HepG2 (cell line): ENCODE measurements around the gene TH. TPM values are rescaled to one million over a fixed set of nuclear protein-coding genes. Genes with fewer than 3 reads are reported as not detected.

ENCODE experiments used
- ARNT ChIP-seq: fragments of 450-650 bp; IDR thresholded peaks from 2 replicates; pipeline ENCODE4 v1.6.1; 2017
- CEBPG ChIP-seq: IDR thresholded peaks from 2 replicates; pipeline ENCODE4 v1.6.1; 2016
- ELF4 ChIP-seq: sonication (generic); formaldehyde crosslinking; IDR thresholded peaks from 2 replicates; pipeline ENCODE4 v1.5.0; 2020; ENCODE audit warnings: missing genetic modification reagents, mild to moderate bottlenecking, moderate library complexity, borderline replicate concordance
- GATAD2A ChIP-seq: IDR thresholded peaks from 2 replicates; pipeline ENCODE4 v1.6.1; 2016
- JARID2 ChIP-seq: sonication (generic); formaldehyde crosslinking; IDR thresholded peaks from 2 replicates; pipeline ENCODE4 v1.8.1; 2023; ENCODE audit warnings: missing genetic modification reagents, inconsistent platforms; ENCODE audit not compliant: insufficient replicate concordance
- MZF1 ChIP-seq: sonication (generic); formaldehyde crosslinking; IDR thresholded peaks from 2 replicates; pipeline ENCODE4 v1.8.1; 2023; ENCODE audit warnings: mild to moderate bottlenecking, missing genetic modification reagents, borderline replicate concordance
- NR2F1 ChIP-seq, 2 experiments: fragments of 450-650 bp in 1 of 2; formaldehyde crosslinking in 1 of 2; IDR thresholded peaks; 2 replicates each; pipeline versions ENCODE4 v1.5.0 to v1.6.1; 2016 to 2020; ENCODE audit warnings: mild to moderate bottlenecking in 1 of 2, missing compliant biosample characterization in 1 of 2, missing genetic modification reagents in 1 of 2, moderate library complexity in 1 of 2
- NR2F6 ChIP-seq, 2 experiments: IDR thresholded peaks; 2 replicates each; pipeline ENCODE4 v1.6.1; 2016; ENCODE audit warnings: antibody characterized with exemption in 1 of 2, mild to moderate bottlenecking in 1 of 2
- POLR2AphosphoS5 ChIP-seq: IDR thresholded peaks from 2 replicates; pipeline ENCODE4 v1.6.1; 2012; ENCODE audit warnings: low read depth, low read length
- RNF2 ChIP-seq: fragments of 450-650 bp; conservative IDR thresholded peaks from 2 replicates; pipeline ENCODE4 v1.6.1; 2016; ENCODE audit warnings: low read depth
- SIX4 ChIP-seq: sonication (generic); formaldehyde crosslinking; IDR thresholded peaks from 2 replicates; pipeline ENCODE4 v1.4.0; 2020; ENCODE audit warnings: missing genetic modification reagents
- SSRP1 ChIP-seq: IDR thresholded peaks from 2 replicates; pipeline ENCODE4 v1.6.1; 2016; ENCODE audit warnings: control low read depth
- ZNF331 ChIP-seq: sonication (generic); formaldehyde crosslinking; IDR thresholded peaks from 2 replicates; pipeline ENCODE4 v1.4.0; 2020; ENCODE audit warnings: missing genetic modification reagents
- ZNF431 ChIP-seq: sonication (generic); formaldehyde crosslinking; IDR thresholded peaks from 2 replicates; pipeline ENCODE4 v1.9.0; 2022; ENCODE audit warnings: missing genetic modification reagents, low read depth, mild to moderate bottlenecking, borderline replicate concordance
- ZNF616 ChIP-seq: sonication (generic); formaldehyde crosslinking; IDR thresholded peaks from 2 replicates; pipeline ENCODE4 v1.5.0; 2020; ENCODE audit warnings: low read depth, mild to moderate bottlenecking, missing genetic modification reagents
- polyA plus RNA-seq, 8 experiments: library from polyadenylated mRNA; depleted of rRNA in 3 of 8; stranded (reverse) in 7 of 8; unstranded in 1 of 8; fragments of >200 nt; fragmentation: Illumina TruSeq in 4 of 8; extraction: Trizol in 4 of 8; gene quantifications; 2 replicates each; pipeline versions ENCODE4 v1.2.1 to v1.2.3, GENCODE V29; 2011 to 2016; ENCODE audit warnings: low read depth in 4 of 8, missing spikeins in 1 of 8, mixed read lengths in 1 of 8; ENCODE audit not compliant: insufficient read depth in 1 of 8
- total RNA-seq, 5 experiments: library from RNA; depleted of rRNA; stranded (reverse); fragments of >200 nt; fragmentation: Illumina TruSeq; extraction: Trizol; gene quantifications; 2 replicates each; pipeline ENCODE4 v1.2.3, GENCODE V29; 2016; ENCODE audit warnings: low read depth in 1 of 5
- TF ChIP-seq, protein P1 (sequence below): sonication (generic); formaldehyde crosslinking; IDR thresholded peaks from 2 replicates; pipeline ENCODE4 v1.4.0; 2020; ENCODE audit warnings: missing genetic modification reagents, borderline replicate concordance
- TF ChIP-seq, protein P2 (sequence below): sonication (generic); formaldehyde crosslinking; IDR thresholded peaks from 2 replicates; pipeline ENCODE4 v1.8.0; 2022; ENCODE audit warnings: missing genetic modification reagents, mild to moderate bottlenecking, borderline replicate concordance
- TF ChIP-seq, protein P3 (sequence below), 2 experiments: sonication (generic) in 1 of 2; formaldehyde crosslinking in 1 of 2; IDR thresholded peaks; 2 replicates each; pipeline versions ENCODE4 v1.4.0 to v1.6.1; 2016 to 2020; ENCODE audit warnings: borderline replicate concordance in 1 of 2, low read depth in 1 of 2, mild to moderate bottlenecking in 1 of 2, missing genetic modification reagents in 1 of 2
- TF ChIP-seq, protein P4 (sequence below): IDR thresholded peaks from 2 replicates; pipeline ENCODE4 v1.6.1; 2012; ENCODE audit warnings: low read depth, low read length, improper control_type of control experiment

Gene TH
- total and polyA plus RNA-seq, 2 of the 13 experiments (the other 11 are each of a cell fraction or from before 2014, with no cell fraction given) = 0.36 TPM; not detected in 1

DNA sequence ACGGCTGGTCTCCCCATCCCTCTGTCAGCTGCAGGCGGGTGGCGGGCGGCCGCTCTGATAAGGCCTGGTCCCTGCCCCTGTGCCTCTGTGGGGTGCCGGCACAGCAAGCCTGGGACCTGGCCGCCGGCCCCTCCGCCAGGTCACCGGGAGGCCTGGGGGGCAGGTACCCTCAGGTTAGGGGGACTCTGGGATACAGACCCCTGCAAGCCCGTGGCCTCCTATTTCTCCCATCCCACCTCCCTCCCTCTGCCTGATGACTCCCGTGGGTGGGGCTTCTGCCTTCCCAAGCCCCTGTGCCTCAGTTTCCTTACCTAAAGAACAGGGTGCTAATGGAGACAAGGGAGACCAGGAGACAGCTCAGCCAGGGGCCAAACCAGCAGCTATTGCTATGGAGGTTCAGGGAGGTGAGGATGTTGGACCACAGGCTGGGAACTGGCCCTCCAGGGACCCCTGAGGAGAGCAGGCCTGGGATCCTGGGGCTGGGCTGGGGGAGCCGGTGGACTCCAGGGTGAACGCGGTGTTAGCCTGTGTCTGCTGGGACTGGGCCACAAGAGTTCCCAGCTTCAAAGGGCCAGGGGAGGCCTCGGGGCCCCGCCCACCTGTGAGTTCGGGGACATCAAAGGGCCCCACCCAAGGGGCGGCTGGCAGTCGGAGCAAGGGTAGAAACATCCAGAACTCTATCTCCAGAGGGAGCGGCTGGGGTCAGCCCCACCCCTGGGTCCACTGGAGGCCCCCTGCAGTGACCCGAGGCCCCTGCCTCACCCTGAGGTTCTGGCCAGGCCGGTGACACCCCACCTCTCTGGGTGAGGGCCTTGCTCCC lies 32.0 kb upstream of the TH start (continued):
- no peak for TF ChIP-seq NR2F1 (CRISPR knock-in tag; IDR thresholded peaks at IDR 0.05)
- TF ChIP-seq, protein P1, sequence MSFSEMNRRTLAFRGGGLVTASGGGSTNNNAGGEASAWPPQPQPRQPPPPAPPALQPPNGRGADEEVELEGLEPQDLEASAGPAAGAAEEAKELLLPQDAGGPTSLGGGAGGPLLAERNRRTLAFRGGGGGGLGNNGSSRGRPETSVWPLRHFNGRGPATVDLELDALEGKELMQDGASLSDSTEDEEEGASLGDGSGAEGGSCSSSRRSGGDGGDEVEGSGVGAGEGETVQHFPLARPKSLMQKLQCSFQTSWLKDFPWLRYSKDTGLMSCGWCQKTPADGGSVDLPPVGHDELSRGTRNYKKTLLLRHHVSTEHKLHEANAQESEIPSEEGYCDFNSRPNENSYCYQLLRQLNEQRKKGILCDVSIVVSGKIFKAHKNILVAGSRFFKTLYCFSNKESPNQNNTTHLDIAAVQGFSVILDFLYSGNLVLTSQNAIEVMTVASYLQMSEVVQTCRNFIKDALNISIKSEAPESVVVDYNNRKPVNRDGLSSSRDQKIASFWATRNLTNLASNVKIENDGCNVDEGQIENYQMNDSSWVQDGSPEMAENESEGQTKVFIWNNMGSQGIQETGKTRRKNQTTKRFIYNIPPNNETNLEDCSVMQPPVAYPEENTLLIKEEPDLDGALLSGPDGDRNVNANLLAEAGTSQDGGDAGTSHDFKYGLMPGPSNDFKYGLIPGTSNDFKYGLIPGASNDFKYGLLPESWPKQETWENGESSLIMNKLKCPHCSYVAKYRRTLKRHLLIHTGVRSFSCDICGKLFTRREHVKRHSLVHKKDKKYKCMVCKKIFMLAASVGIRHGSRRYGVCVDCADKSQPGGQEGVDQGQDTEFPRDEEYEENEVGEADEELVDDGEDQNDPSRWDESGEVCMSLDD = peak; percentile 92
- TF ChIP-seq, protein P2, sequence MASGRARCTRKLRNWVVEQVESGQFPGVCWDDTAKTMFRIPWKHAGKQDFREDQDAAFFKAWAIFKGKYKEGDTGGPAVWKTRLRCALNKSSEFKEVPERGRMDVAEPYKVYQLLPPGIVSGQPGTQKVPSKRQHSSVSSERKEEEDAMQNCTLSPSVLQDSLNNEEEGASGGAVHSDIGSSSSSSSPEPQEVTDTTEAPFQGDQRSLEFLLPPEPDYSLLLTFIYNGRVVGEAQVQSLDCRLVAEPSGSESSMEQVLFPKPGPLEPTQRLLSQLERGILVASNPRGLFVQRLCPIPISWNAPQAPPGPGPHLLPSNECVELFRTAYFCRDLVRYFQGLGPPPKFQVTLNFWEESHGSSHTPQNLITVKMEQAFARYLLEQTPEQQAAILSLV = no peak
- no peak for TF ChIP-seq JARID2 (CRISPR knock-in tag)
- no peak for TF ChIP-seq MZF1 (CRISPR knock-in tag)
- peak; percentile 62; the same call in 1 of the 2 replicates for TF ChIP-seq ZNF331
- no peak for TF ChIP-seq ZNF431 (CRISPR knock-in tag)
- TF ChIP-seq GATAD2A = peak; percentile 77
- TF ChIP-seq NR2F6 (IDR thresholded peaks at IDR 0.05) = peak; percentile 61; the same call in 1 of the 2 replicates
- TF ChIP-seq NR2F6 (CRISPR knock-in tag; IDR thresholded peaks at IDR 0.05) = peak; percentile 72
- no peak for TF ChIP-seq ZNF616 (CRISPR knock-in tag)
- TF ChIP-seq SIX4 (CRISPR knock-in tag) = no peak
- no peak for TF ChIP-seq ELF4 (CRISPR knock-in tag)
- TF ChIP-seq SSRP1 (CRISPR knock-in tag) = no peak; the same call in 1 of the 2 replicates
- no peak for TF ChIP-seq RNF2
- TF ChIP-seq, protein P3, sequence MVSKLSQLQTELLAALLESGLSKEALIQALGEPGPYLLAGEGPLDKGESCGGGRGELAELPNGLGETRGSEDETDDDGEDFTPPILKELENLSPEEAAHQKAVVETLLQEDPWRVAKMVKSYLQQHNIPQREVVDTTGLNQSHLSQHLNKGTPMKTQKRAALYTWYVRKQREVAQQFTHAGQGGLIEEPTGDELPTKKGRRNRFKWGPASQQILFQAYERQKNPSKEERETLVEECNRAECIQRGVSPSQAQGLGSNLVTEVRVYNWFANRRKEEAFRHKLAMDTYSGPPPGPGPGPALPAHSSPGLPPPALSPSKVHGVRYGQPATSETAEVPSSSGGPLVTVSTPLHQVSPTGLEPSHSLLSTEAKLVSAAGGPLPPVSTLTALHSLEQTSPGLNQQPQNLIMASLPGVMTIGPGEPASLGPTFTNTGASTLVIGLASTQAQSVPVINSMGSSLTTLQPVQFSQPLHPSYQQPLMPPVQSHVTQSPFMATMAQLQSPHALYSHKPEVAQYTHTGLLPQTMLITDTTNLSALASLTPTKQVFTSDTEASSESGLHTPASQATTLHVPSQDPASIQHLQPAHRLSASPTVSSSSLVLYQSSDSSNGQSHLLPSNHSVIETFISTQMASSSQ (IDR thresholded peaks at IDR 0.05; ENCODE audit: low read depth) = peak; percentile 42; the same call in 1 of the 2 replicates
- TF ChIP-seq, protein P3 (CRISPR knock-in tag; IDR thresholded peaks at IDR 0.05; ENCODE audit: borderline replicate concordance) = peak; percentile 89; the same call in 1 of the 2 replicates
- peak; percentile 39; the same call in 1 of the 2 replicates for TF ChIP-seq POLR2AphosphoS5
- TF ChIP-seq ARNT = no peak
- TF ChIP-seq, protein P4, sequence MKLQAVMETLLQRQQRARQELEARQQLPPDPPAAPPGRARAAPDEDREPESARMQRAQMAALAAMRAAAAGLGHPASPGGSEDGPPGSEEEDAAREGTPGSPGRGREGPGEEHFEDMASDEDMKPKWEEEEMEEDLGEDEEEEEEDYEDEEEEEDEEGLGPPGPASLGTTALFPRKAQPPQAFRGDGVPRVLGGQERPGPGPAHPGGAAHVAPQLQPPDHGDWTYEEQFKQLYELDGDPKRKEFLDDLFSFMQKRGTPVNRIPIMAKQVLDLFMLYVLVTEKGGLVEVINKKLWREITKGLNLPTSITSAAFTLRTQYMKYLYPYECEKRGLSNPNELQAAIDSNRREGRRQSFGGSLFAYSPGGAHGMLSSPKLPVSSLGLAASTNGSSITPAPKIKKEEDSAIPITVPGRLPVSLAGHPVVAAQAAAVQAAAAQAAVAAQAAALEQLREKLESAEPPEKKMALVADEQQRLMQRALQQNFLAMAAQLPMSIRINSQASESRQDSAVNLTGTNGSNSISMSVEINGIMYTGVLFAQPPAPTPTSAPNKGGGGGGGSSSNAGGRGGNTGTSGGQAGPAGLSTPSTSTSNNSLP = no peak
- TF ChIP-seq CEBPG (CRISPR knock-in tag) = no peak
